Fibroblast of lung (primary cell): ENCODE data around the gene PDK3. TPM values are rescaled to one million over a fixed set of nuclear protein-coding genes. Genes with fewer than 3 reads are reported as not detected.

Source experiments
- DNase-seq, 2 donors: peaks; one replicate each; pipeline versions ENCODE4 v3.0.0 to v3.0.0-alpha.2; 2010; ENCODE audit warnings: low read depth in 2 of 2
- H2AFZ ChIP-seq: 2 replicates; pipeline ENCODE4 v1.5.1; 2012; ENCODE audit warnings: low read length, control low read depth, inconsistent platforms
- H3K27ac ChIP-seq: 2 replicates; pipeline ENCODE4 v1.5.1; 2011; ENCODE audit warnings: low read length, control low read depth; ENCODE audit not compliant: insufficient read depth
- H3K27me3 ChIP-seq: 2 replicates; pipeline ENCODE4 v1.5.1; 2011; ENCODE audit warnings: mild to moderate bottlenecking, low read length; ENCODE audit not compliant: control insufficient read depth, insufficient read depth
- H3K36me3 ChIP-seq: 2 replicates; pipeline ENCODE4 v1.5.1; 2011; ENCODE audit warnings: low read length; ENCODE audit not compliant: control insufficient read depth, insufficient read depth
- H3K4me1 ChIP-seq: 2 replicates; pipeline ENCODE4 v1.5.1; 2011; ENCODE audit warnings: low read length; ENCODE audit not compliant: control insufficient read depth, insufficient read depth; ENCODE audit errors: extremely low read depth
- H3K4me2 ChIP-seq: 2 replicates; pipeline ENCODE4 v1.5.1; 2011; ENCODE audit warnings: low read length, control low read depth; ENCODE audit not compliant: insufficient read depth; ENCODE audit errors: extremely low read depth
- H3K4me3 ChIP-seq, 4 experiments: fragments of 200-600 bp in 1 of 4; sonication (generic) in 1 of 4; replicated peaks in 1 of 4; 2 replicates each; pipeline ENCODE4 v1.5.1; 2011 to 2016; ENCODE audit warnings: low read length in 4 of 4, low read depth in 3 of 4, mild to moderate bottlenecking in 3 of 4, control low read depth in 2 of 4, inconsistent platforms in 1 of 4, mixed read lengths in 1 of 4; ENCODE audit not compliant: insufficient read depth in 1 of 4; ENCODE audit errors: control extremely low read depth in 1 of 4
- H3K79me2 ChIP-seq: 2 replicates; pipeline ENCODE4 v1.5.1; 2012; ENCODE audit warnings: mild to moderate bottlenecking, low read length, inconsistent platforms; ENCODE audit not compliant: control insufficient read depth, insufficient read depth
- H3K9ac ChIP-seq: 2 replicates; pipeline ENCODE4 v1.5.1; 2011; ENCODE audit warnings: mild to moderate bottlenecking, low read length, control low read depth; ENCODE audit not compliant: insufficient read depth
- H3K9me3 ChIP-seq: 2 replicates; pipeline ENCODE4 v1.5.1; 2012; ENCODE audit warnings: low read depth, low read length; ENCODE audit not compliant: control insufficient read depth, insufficient read depth
- H4K20me1 ChIP-seq: 2 replicates; pipeline ENCODE4 v1.5.1; 2011; ENCODE audit warnings: low read length; ENCODE audit not compliant: control insufficient read depth, insufficient read depth; ENCODE audit errors: extremely low read depth
- CTCF ChIP-seq, 2 donors: IDR thresholded peaks in 1 of 2; conservative IDR thresholded peaks in 1 of 2; 1 replicate in 1 of 2; 2 replicates in 1 of 2; pipeline ENCODE4 v1.5.1; 2011 to 2012; ENCODE audit warnings: low read length in 2 of 2, control low read depth in 1 of 2, inconsistent platforms in 1 of 2, low read depth in 1 of 2, mild to moderate bottlenecking in 1 of 2
- EZH2 ChIP-seq: IDR thresholded peaks from 2 replicates; pipeline ENCODE4 v1.5.1; 2012; ENCODE audit warnings: low read length, control low read depth, mild to moderate bottlenecking; ENCODE audit errors: missing control alignments
- polyA plus RNA-seq, 2 donors: library from polyadenylated mRNA; depleted of rRNA in 1 of 2; stranded (reverse) in 1 of 2; unstranded in 1 of 2; fragments of >200 nt; gene quantifications; 2 replicates each; pipeline ENCODE4 v1.2.1, GENCODE V29; 2011 to 2012; ENCODE audit warnings: missing spikeins in 1 of 2
- total RNA-seq: library from RNA; depleted of rRNA; stranded (reverse); fragments of >200 nt; gene quantifications from 2 replicates; pipeline ENCODE4 v1.2.1, GENCODE V29; 2014

PDK3 gene
- total and polyA plus RNA-seq, 2 donors (not counting 1 experiment from before 2014, with no cell fraction given) = 2.8 to 4.2 TPM

DNA sequence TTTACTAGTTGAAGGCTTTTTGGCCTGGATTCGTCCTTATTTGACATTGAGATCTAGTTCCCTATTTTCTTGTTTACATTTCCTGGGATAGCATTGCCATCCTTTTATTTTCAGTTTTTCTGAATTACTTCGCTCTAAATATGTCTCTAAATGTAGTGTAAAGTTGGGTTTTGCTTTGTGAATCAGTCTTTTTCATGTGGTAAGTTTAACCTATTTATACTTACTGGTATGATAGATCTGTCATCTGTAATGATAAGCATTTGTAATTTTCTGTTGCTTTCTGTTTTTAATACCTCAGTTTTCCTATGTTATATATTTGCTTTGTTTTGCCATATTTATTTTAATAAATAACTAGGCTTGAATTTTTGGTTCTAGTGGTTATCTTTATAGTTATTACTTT, 6.7 kb downstream of the PDK3 start:
- no peaks in the 10 kb centered on the region for H3K36me3 ChIP-seq
- DNase-seq = no peak
- H4K20me1 ChIP-seq = no peaks in the 10 kb centered on the region
- no peak overlapping the region for H3K27ac ChIP-seq
- H3K4me1 ChIP-seq = no peaks in the 10 kb centered on the region
- H3K4me2 ChIP-seq = no peak overlapping the region
- no peaks in the 10 kb centered on the region for H3K27me3 ChIP-seq
- no peaks in the 10 kb centered on the region for H3K79me2 ChIP-seq
- no peak overlapping the region for H3K4me3 ChIP-seq
- no peak overlapping the region for H2AFZ ChIP-seq
- H3K9ac ChIP-seq = no peak overlapping the region
- H3K9me3 ChIP-seq = no peaks in the 10 kb centered on the region
- TF ChIP-seq EZH2 (no peak), CTCF (conservative IDR thresholded peaks at IDR 0.05 in 1 of 2, IDR thresholded peaks at IDR 0.05 in 1 of 2; ENCODE audit: low read depth in 1 of 2, low read length in 2 of 2) (no peak)

- no peaks in the 10 kb centered on the region for H3K9me3 ChIP-seq
- DNase-seq = no peak
- no peaks in the 10 kb centered on the region for H3K4me1 ChIP-seq
- no peak overlapping the region for H3K9ac ChIP-seq
- H3K4me2 ChIP-seq = no peak overlapping the region
- no peaks in the 10 kb centered on the region for H3K36me3 ChIP-seq
- no peaks in the 10 kb centered on the region for H3K27me3 ChIP-seq
- TF ChIP-seq EZH2 = no peak
- TF ChIP-seq CTCF (conservative IDR thresholded peaks at IDR 0.05 in 1 of 2, IDR thresholded peaks at IDR 0.05 in 1 of 2; ENCODE audit: low read depth in 1 of 2, low read length in 2 of 2) = no peak
- no peak overlapping the region for H2AFZ ChIP-seq
- H4K20me1 ChIP-seq = no peaks in the 10 kb centered on the region
- no peak overlapping the region for H3K27ac ChIP-seq
- no peak overlapping the region for H3K4me3 ChIP-seq
- H3K79me2 ChIP-seq = no peaks in the 10 kb centered on the region
These were observed 10.4 kb downstream of the PDK3 start for GRCh38 chrX:24475480-24475879.

- DNase-seq = no peak
- no peaks in the 10 kb centered on the region for H3K4me1 ChIP-seq
- no peak overlapping the region for H3K4me3 ChIP-seq
These were observed 13.4 kb downstream of the PDK3 start for GRCh38 chrX:24478509-24478908.

More at GRCh38 chrX:24478509-24478908, 13.4 kb downstream of the PDK3 start:
- Histone ChIP-seq H3K4me2 (no peak overlapping the region), H3K27ac (no peak overlapping the region), H3K9me3 (no peaks in the 10 kb centered on the region), H3K79me2 (no peaks in the 10 kb centered on the region), H4K20me1 (no peaks in the 10 kb centered on the region), H3K36me3 (no peaks in the 10 kb centered on the region), H3K9ac (no peak overlapping the region), H3K27me3 (no peaks in the 10 kb centered on the region), H2AFZ (no peak overlapping the region)
- TF ChIP-seq CTCF (conservative IDR thresholded peaks at IDR 0.05 in 1 of 2, IDR thresholded peaks at IDR 0.05 in 1 of 2; ENCODE audit: low read depth in 1 of 2, low read length in 2 of 2) (no peak), EZH2 (no peak)
